HUDEP-2 (cell line): ENCODE measurements around the gene HOXD9.

Experiments
- DNase-seq, 76 experiments: peaks; one replicate each; lab custom pipeline; 2025; ENCODE audit not compliant: unreplicated experiment in 76 of 76; lab: John Stamatoyannopoulos, UW

HOXD9 gene

DNA sequence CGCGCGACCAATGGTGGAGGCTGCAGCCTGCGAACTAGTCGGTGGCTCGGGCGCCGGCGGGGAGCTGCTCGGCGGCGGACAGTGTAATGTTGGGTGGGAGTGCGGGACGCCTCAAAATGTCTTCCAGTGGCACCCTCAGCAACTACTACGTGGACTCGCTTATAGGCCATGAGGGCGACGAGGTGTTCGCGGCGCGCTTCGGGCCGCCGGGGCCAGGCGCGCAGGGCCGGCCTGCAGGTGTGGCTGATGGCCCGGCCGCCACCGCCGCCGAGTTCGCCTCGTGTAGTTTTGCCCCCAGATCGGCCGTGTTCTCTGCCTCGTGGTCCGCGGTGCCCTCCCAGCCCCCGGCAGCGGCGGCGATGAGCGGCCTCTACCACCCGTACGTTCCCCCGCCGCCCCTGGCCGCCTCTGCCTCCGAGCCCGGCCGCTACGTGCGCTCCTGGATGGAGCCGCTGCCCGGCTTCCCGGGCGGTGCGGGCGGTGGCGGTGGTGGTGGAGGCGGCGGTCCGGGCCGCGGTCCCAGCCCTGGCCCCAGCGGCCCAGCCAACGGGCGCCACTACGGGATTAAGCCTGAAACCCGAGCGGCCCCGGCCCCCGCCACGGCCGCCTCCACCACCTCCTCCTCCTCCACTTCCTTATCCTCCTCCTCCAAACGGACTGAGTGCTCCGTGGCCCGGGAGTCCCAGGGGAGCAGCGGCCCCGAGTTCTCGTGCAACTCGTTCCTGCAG lies at the start of gene HOXD9:
Gene HOXD9 (plus strand): TSS at position 37 of the 728 bp plus-strand sequence. CDS start 50 bp downstream, at position 87.
- DNase-seq = no peak

DNA sequence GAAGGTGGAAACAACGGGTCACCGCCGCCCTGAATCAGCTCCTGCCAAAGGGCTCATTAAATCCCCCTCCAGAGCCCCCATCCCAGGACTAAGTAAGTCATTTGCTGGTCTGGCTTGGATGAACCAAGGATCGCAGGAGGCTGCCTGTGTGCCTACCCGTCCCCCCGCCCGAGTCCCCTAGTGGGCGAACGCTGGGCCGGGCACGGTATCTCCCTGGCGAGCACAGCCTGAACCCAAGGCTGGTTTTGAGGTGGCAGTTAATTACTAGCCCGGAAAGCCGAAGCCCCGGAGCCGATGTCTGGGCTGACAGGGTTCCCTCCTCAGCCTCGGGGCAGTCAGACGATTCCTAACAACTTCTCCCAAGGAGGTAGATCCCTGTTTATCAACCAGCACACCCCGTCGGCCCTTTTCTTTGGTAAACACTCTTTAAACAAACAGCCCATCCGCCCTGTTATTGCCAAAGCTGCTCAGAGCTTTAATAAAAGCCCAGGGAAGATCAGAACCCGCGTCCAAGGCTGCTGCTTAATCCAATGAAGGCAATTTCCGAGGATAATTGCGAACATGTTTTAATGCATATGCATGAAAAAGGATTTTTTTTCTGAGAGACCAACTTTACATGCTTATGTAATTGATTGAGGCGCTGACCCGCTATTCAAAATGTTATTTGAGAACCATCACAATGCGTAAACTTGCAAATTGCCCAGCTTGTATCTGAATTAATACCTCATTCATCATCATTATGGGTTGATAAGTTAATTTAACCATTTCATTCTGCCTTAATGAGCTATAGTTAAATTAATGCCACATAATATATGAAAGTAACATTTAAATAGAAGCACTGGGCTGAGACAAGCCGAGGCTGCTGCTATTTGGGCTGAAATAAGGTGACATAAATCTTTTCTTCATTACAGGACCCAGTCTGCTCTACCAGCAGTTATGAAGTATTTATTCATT lies 49.3 kb upstream of the HOXD9 start:
- DNase-seq = no peak

DNA sequence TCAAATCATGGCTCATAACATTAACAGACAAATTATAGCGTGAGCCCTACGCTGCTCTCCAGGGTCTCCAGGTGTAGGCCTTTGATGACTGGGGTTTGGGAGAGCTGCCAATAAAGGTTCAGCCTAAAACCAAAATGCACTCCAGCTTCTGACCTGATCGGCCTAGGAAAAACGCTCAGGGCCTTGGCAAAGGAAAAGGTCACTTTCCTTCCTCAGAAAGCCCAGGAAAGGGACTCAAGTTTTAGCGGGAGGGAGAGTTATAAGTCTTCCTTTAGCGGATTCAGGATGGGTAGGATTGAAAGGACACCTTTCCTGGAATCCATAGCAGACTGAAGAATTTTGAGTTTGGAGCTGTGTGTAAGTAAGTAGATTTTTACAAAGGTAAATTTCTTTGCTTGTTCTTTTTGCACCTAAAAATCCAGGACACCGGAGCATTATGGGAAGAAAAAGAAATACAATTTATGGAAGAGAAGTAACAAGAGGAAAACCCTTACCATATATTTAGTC lies 47.5 kb upstream of the HOXD9 start:
- no peak for DNase-seq

DNA sequence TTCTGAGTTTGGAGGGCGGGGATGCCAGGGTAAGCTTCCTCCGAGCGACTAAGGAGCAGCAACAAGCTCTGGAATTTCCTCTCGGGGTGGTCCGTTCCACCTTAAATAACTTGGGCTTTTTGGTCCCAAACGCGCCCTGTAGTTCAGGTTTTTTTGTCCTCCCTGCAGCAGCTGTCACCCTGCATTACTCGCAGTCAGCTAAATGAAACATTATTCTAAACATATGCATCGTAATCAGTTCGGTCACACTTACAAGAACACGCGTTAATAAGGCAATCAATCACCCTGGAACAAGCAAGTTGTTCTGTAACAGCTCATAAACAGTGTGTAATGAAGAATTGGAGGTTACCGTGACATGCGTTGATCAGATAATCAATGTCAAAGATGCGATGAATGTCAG lies 47.0 kb upstream of the HOXD9 start:
- DNase-seq = no peak

DNA sequence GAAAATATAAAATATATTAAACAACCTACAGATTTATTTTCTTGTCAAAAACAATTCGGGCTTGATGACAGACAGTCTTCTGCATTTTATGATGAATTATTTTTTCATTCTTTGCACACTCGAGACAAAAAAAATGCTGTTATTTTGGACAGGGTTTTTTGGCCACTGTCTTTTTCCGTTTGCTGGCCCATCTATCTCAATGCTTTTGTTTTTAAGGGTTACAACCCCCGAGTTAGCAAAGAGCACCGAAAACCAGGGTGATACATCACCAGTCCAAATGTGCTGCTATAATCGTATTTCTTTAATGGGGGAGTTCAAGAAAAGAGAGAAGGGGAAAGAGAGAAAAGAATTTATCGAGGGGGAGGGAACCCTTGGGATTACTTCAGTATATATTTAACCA lies 46.5 kb upstream of the HOXD9 start:
- no peak for DNase-seq

DNA sequence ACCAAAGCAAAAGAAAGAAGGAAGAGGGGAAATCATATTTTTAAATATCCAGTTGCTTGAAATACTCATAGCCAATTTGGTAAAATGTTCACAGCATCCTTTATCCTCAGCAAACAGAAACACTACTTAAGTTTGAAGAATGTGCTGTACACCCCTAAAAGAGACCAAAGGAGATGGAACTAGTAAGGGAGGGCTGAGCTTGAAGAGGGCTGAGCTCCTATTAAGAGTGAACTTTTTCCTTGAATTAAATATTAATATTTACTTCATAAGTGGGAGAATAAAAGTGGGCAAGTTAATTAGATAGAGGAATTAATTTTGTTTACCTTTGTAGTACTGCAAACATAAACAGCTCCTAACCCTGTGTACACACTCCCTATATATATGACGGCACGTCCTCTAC lies 45.7 kb upstream of the HOXD9 start:
- DNase-seq = no peak

DNA sequence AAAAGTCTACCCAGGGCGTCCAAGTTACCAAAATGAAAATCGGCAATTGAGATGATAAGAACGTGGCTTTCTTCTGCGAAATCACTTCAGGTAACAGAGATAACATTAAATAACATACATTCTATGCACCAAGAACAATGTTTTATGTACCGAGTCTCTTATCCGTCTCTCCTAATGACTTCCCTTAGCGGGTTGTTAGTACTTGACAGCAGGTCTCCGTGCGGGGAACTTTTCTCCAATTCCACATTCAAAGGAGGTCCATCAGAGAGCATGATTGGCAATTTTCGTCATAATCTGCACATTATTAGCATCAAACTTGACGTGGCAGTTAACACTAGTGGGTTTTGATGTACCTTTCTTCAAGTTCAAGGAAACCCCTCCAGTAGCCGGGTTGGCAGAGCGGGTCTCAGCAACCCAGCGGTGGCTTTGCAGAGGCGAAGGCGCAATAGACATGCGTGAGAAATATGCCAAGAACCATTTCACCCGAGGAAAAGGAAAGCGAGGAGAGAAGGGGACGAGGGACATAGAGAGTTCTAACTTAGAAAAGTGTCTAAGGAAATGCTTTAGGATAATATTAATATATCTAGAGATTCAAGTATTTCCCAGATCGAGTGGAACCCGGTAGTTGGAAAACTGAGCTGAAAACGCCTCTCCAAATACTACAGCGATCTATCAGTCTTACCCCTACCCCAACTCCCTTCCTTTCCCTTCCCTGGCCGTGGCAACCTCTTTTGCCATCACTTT lies 43.8 kb upstream of the HOXD9 start:
- no peak for DNase-seq

DNA sequence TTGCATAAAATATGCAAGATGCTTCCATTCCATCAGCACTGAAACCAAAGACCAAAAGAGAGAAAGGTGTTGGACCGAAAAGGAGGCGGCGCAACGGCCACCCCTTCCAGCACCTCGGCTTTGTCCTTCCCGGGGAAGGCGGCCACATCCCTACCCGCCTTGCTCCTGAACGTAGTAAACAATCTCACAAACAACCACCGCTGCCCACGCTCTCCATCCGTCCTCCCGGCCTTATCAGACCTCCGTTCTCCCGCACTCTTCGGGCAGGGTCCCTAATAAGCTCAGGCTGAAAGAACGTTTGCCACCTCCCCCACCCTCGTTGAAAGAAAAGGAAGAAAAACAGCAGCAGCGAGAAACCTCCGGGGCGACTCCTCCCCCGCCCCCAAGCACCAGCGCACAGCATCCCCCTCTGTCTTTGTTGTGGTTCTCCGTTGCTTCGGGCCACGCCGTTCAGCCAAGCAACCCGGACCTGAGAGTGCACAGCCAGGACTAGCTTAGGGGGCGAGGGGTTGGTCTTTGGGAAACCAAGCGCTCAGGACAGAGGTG lies 43.2 kb upstream of the HOXD9 start:
- DNase-seq = no peak

DNA sequence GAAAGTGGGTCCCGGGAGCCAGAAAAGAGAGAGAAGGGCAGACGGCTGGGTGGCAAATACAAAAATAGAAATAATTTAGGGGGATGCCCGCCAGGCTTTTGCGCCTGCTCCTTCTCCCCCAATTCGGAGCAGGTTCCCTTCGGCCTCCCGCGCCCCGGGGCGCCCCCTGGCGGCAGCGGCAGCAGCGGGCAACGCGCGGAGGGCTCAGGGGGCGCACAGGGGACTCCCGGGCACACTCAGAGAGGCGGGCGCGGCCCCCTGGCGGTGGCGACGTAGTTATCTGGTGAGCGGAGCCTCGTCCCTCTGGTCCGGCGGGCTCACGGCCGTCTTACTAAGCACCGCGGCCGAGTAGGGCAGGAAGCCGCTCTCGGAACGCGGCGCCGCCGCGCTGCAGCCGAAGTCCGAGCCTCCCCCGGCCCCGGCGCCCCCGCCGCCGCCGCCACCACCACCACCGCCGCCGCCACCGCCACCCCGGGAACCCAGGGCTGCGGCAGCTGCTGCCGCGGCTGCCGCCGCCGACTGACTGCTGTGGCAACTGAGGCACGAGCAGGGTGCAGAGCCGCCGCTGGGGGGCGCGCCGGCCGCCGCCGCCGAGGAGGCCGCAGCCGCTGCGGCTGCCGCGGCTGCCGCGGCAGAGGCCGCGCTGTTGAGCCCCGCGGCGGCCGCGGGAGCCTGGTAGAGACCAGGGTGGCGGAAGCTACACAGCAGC lies 42.5 kb upstream of the HOXD9 start:
- peak in 68 of 76 experiments; percentile 4 to 79 (median 53) for DNase-seq

DNA sequence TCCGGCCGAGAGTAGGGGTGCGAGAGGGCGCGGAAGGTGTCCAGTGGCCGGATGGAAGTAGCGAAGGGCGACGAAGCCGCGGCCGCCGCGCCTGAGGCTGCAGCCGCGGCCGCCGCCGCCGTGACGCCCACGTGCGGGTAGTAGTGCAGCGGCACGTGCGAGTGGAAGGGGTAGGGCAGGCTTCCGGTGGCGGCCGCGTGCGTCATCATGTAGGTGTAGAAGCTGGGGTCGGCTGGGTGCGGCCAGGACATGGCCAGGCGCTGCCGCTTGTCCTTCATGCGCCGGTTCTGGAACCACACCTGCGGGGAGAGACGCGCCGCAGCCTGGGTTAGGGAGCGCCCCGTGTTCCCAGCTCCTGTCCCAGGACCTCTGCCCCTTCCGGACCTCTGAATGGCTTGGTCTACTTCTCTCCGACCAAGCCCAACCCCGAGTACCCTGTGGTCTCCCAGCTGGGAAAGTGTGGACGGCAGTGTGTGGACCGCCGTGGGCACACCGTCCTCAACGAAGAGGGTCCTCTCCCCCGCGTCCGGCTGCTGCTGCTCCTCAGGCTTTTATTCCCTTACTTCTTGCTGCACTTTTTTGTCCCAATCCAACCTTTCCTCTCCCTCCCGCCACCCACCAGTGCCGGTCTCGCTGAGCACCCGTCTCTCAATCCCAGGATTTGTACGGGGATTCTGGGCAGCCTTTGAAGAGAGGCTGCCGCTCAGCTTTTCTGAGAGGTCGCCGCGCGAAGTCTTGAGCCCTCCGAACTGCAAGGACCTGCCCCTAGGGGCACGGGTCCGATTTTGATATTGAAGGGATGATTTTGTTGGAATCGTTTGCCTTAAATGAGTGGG lies 41.8 kb upstream of the HOXD9 start:
- peak in 20 of 76 experiments; percentile 6 to 67 (median 22) for DNase-seq

DNA sequence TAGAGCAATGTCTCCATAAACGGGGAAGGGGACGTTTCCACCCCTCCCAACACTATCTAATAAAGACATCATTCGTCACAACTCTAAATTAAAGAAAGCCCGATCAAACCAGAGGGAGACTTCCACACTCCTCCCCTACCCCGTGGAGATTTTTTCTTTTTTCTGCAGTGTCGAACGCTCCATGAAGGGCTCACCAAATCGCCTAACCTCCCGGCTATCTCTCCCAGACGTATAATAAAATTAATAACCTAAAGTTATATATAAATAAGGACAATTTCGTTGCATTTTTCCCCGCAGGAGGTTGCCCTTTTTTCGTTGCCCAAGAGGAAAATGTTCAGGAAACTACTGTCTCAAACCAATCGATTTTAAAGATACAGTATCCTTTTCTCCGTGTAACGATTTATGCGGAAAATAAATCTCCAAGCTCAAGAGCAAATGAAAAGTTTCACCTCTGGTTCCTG lies 41.1 kb upstream of the HOXD9 start:
- DNase-seq = no peak

DNA sequence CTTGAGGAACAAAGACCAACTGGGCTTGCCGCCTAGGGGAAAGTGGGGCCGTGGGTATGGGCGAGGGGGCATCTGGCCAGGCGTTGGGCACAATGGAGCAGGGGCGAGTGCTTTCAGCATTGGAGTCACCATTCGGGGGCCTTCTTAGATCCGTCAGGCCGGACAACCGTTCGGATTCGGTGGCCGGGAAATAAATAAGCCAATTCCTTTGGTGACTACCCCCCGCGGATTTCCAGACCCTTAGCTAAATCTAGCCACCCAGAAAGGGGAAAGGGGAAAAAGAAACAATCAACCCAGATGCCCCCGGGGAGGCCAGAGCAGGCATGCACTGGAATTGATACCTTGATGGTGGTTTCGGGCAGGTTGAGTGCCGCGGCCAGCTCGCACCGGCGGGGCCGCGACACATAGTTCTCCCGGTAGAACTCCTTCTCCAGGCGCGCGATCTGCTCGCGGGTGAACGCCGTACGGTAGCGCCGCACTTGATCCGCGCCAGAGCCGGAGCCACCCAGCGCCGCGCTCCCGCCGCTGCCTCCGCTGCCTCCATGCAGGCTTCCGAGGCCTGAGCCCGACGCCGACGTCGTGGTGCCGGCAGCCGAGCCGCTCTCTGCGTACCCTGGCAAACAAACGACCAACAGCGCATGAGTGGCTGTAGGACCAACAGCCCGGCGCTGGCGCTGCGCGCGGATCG lies 40.5 kb upstream of the HOXD9 start:
- peak in 6 of 76 experiments; percentile 10 to 43 (median 20) for DNase-seq

DNA sequence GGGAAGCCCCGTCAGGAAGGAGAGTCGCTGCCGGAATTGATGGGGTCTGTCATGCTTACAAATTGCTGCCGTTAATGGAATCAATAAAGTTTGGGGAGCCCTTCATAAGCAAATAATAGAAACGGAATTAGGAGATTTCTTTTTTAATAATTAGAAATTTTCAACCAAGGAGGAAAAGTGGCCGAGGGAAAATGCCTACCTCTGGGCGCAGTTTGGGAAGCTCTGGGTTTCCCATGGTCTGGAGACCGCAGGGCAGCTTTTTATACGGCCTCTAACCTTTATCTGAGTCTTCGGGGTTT lies 40.0 kb upstream of the HOXD9 start:
- no peak for DNase-seq

DNA sequence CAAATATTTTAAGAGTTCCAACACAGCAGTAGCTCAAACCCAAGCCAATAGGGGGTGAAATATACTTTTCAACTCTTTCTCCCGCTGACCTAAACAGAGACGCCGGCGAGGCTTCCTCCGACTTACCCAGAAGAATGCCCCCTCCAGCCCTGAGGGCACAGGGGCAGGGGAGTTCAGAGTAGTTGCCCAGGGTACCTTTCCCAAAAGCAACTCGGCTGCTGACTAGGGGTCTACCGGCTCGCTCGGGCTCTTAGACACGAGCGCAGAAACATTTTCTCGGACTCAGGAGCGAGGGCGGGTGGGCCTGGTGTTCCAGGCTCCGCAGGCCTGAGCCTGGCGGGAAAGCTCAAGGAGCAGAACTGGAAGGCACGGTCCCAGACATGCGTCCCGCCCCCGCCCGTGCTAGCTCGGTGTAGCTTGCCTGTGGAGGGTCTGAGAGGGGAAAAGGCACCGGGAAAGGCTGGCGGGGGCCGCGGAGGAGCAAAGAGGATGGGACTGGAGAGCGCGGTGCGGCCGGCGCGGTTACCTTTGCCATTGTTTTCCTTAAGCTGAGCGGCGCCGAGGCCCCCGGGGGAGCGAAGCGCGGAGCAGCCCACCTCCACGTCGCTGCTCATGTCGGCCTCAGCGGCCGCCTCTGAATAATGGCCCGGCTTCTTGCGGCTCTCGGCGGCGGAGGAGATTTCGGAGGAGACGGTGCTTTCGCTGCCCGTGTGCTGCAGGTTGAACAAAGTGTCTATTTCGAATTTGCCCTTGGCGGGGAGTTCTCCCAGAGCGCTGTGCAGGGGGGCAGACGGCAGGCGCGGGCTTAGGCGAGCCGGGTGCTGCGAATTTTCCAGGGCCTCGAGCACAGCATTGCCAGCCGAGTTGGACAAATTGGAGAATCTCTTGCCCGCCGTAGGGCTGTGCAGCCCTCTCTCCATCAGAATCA lies 39.4 kb upstream of the HOXD9 start:
- DNase-seq = no peak

DNA sequence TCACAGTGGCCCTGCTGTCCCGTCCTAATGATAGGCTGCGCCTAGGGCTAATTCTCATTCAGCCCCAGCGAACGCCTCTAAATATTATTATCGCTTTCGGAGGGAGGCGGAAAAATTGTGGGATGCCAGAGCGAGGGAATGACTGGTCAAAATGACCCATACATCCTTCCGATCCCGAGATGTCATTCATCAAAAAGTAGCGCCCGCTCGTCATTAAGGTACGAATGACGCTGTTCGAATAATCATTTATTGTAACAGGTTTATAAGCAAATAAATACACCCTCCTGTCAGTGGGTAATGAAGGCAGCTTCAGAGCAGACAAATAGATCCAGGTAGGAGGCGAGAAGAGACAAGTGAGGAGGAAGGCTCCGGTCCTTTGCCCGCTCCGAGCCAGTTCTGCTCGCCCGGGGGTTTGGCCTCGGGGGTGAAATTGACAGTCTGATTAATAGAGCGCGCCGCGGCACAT lies 38.7 kb upstream of the HOXD9 start, which contains the start of gene EVX2:
Gene EVX2 (minus strand): TSS at position 167 of the 466 bp plus-strand sequence. CDS start 186 bp downstream, outside the sequence.
- DNase-seq = no peak

DNA sequence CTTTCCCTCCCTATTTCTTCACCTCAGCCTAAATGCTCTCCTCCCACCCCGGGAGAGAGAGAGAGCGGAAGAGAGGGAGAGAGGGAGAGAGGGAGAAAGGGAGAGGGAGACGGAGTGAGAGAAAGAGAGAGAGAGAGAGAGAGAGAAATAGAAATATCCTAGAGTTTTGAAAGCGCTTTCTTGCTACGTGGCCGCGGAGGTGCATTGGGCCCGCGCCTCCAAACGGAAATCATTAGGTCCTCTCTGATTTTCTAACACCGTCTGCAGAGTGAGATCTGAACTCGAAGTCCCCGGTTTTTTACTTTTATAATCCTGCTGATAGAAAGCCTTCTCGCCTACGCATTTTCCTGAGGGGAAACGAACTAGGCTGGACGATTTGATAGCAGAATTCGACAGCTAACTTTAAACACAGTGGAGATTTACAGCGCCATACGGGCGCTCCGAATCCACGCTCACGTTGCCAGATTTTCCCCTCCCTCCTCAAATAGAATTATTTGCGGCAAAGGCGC lies 37.9 kb upstream of the HOXD9 start:
- DNase-seq = no peak
